ENCODE data around the gene TIAM1. TPM values are rescaled to one million over a fixed set of nuclear protein-coding genes. Genes with fewer than 3 reads are reported as not detected.

The TIAM1 gene
- total RNA-seq, 6 donors from 2014 or later: 13.4 to 32.1 (median 19.5) TPM

GRCh38 chr21:31191553-31191952, 152.5 kb downstream of the TIAM1 start:
- H3K4me1 ChIP-seq: no peaks in the 10 kb centered on the region
- ATAC-seq (ENCODE audit: low FRiP score in 2 of 2) (no peak), DNase-seq (no peak)
- H3K4me3 ChIP-seq: no peak overlapping the region
- no peaks in the 10 kb centered on the region for H3K9me3 ChIP-seq
- no peak overlapping the region for H3K27ac ChIP-seq
- no peaks in the 10 kb centered on the region for H3K27me3 ChIP-seq
- TF ChIP-seq POLR2AphosphoS5 (IDR thresholded peaks at IDR 0.05) (no peak), POLR2A (IDR thresholded peaks at IDR 0.05) (no peak), EP300 (IDR thresholded peaks at IDR 0.05) (no peak), CTCF (IDR thresholded peaks at IDR 0.05) (no peak)
- H3K36me3 ChIP-seq: no peaks in the 10 kb centered on the region
- 83 to 90% methylated on average over 3 of the region's 3 CpGs for WGBS, 2 donors

- TF ChIP-seq CTCF (IDR thresholded peaks at IDR 0.05): no peak
- no peak for TF ChIP-seq POLR2A (IDR thresholded peaks at IDR 0.05)
- no peak for TF ChIP-seq EP300 (IDR thresholded peaks at IDR 0.05)
- no peak for TF ChIP-seq POLR2AphosphoS5 (IDR thresholded peaks at IDR 0.05)
- no peaks in the 10 kb centered on the region for H3K9me3 ChIP-seq
- no peaks in the 10 kb centered on the region for H3K36me3 ChIP-seq
- no peak overlapping the region for H3K4me3 ChIP-seq
- ATAC-seq (ENCODE audit: low FRiP score in 2 of 2): no peak
- H3K27me3 ChIP-seq: no peaks in the 10 kb centered on the region
- no peak for DNase-seq
- 83 to 85% methylated on average over 5 of the region's 5 CpGs for WGBS, 2 donors
- no peak overlapping the region for H3K27ac ChIP-seq
- H3K4me1 ChIP-seq: no peaks in the 10 kb centered on the region
Observed at GRCh38 chr21:31190516-31190915, 153.5 kb downstream of the TIAM1 start.

- Histone ChIP-seq H3K4me3 (no peak overlapping the region), H3K27ac (no peak overlapping the region), H3K4me1 (no peaks in the 10 kb centered on the region), H3K36me3 (no peaks in the 10 kb centered on the region), H3K27me3 (no peaks in the 10 kb centered on the region), H3K9me3 (no peaks in the 10 kb centered on the region)
- TF ChIP-seq POLR2A (IDR thresholded peaks at IDR 0.05) (no peak), EP300 (IDR thresholded peaks at IDR 0.05) (no peak), POLR2AphosphoS5 (IDR thresholded peaks at IDR 0.05) (no peak), CTCF (IDR thresholded peaks at IDR 0.05) (no peak)
- ATAC-seq (ENCODE audit: low FRiP score in 2 of 2) (no peak), DNase-seq (no peak)
- 90 to 95% methylated on average over 4 of the region's 4 CpGs for WGBS, 2 donors
Observed at GRCh38 chr21:31187499-31187898, 156.6 kb downstream of the TIAM1 start.

- no peak overlapping the region for H3K27ac ChIP-seq
- ATAC-seq (ENCODE audit: low FRiP score in 2 of 2) (no peak), DNase-seq (no peak)
- 80 to 94% methylated on average over 4 of the region's 4 CpGs for WGBS, 2 donors
- H3K4me3 ChIP-seq: no peak overlapping the region
- no peaks in the 10 kb centered on the region for H3K36me3 ChIP-seq
- TF ChIP-seq POLR2A (IDR thresholded peaks at IDR 0.05) (no peak), CTCF (IDR thresholded peaks at IDR 0.05) (no peak), EP300 (IDR thresholded peaks at IDR 0.05) (no peak), POLR2AphosphoS5 (IDR thresholded peaks at IDR 0.05) (no peak)
- no peaks in the 10 kb centered on the region for H3K4me1 ChIP-seq
- no peaks in the 10 kb centered on the region for H3K27me3 ChIP-seq
- H3K9me3 ChIP-seq: no peaks in the 10 kb centered on the region
Observed at GRCh38 chr21:31186916-31187315, 157.1 kb downstream of the TIAM1 start.

GRCh38 chr21:31185663-31186062, 158.4 kb downstream of the TIAM1 start:
- Histone ChIP-seq H3K9me3 (no peaks in the 10 kb centered on the region), H3K27me3 (no peaks in the 10 kb centered on the region), H3K27ac (no peak overlapping the region), H3K4me3 (no peak overlapping the region), H3K4me1 (no peaks in the 10 kb centered on the region), H3K36me3 (no peaks in the 10 kb centered on the region)
- ATAC-seq (ENCODE audit: low FRiP score in 2 of 2) (no peak), DNase-seq (no peak)
- 85 to 91% methylated on average over 3 of the region's 3 CpGs for WGBS, 2 donors
- TF ChIP-seq CTCF (IDR thresholded peaks at IDR 0.05): no peak
- no peak for TF ChIP-seq POLR2A (IDR thresholded peaks at IDR 0.05)
- TF ChIP-seq POLR2AphosphoS5 (IDR thresholded peaks at IDR 0.05): no peak
- TF ChIP-seq EP300 (IDR thresholded peaks at IDR 0.05): no peak
